ENCODE results near the gene TK2.
"Not testable (repeated sequence)": the region's sequence is repeated elsewhere in the genome, so short reads cannot be mapped to it uniquely, and the experiment has no call there.

TK2 gene

DNA sequence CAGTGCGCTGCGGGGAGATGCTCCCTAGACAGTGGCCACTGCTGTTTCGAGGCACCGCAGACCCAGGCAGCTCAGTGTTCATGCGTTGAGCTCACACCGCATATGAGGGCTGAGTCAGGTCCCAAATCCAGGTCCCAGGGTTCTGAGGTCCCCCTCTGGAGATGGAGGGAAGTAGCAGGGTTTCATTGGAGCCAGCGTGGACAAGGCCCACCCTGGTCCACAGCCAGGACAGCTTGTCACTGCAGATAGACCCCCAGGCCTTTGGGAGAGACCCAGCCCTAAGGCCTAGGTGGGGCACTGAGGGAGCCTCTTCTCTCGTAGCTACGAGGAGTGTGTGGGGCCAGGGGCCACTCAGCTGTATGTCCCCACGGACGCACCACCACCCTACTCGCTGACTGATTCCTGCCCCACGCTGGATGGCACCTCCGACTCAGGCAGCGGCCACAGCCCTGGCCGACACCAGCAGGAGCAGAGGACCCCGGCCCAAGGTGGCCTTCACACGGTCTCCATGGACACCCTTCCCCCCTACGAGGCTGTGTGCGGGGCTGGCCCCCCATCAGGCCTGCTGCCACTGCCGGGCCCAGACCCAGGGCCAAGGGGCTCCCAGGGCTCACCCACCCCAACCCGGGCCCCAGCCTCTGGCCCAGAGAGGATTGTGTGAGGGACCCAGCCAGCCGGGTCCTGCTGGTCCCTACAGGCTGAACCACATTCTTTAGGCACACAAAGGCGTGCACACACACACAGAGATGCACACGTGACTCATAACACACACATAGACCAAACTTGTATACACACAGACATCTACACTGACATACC is 69.4 kb downstream of the TK2 start:
- DNase-seq = no peak

DNA sequence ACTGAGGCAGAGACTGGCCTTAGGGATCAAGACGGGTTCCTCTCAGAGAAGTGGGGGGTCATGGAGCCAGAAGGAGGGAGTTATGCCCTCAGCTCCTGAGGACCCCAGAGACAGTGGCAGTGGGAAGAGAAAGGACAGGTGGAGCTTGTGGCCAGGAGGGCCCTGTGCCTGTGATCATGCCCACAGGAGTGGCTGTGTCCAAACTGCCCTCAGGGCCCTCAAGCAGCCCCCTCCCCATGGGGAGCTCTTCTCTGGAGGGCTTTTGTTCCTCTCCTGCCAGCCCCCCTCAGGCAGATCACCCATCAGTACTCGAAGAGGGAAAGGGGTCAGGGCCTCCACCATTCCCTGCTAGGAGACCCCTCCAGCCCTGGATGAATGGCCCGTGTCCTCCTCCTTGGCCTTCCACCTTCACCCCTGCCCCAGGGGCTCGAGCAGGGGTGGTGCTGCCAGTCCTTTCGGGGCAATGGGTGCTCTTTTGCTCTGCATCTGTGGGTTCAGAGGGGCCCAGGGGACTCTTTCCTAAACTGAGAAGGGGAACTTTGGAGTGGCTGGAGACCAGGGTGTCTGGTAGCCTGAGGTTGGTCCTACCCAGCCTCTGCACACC is 70.2 kb downstream of the TK2 start:
- DNase-seq = no peak

- DNase-seq = peak; percentile 83
These were observed 71.0 kb downstream of the TK2 start for GRCh38 chr16:66478733-66479511.

GRCh38 chr16:66477028-66477515 is 72.8 kb downstream of the TK2 start:
- DNase-seq = no peak

- peak; percentile 29 for DNase-seq
These were observed 73.4 kb downstream of the TK2 start for GRCh38 chr16:66476328-66477027.

GRCh38 chr16:66475232-66475631 is 74.7 kb downstream of the TK2 start:
- DNase-seq = no peak

DNA sequence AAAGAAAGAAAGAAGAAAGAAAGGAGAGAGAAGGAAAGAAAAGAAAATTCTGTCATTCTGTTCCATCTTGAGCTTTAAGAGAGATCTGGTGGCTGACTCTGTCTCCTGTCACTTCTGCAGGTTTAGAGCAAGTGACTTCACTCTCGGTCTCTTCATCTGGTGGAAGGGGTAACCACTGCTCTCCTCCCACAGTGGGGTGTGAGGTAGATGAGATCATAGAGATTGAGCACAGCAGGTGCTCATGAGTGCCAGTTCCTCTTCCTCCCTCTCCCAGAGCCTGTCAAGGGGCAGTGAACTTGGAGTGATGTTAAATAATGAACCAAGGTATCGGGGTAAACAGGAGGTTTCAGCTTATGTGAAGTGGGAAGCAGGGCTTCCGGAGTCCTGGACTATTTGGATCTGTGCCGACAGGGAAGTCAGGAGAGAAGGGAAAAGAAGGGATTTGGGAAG is 75.1 kb downstream of the TK2 start:
- peak; percentile 78 for DNase-seq

DNA sequence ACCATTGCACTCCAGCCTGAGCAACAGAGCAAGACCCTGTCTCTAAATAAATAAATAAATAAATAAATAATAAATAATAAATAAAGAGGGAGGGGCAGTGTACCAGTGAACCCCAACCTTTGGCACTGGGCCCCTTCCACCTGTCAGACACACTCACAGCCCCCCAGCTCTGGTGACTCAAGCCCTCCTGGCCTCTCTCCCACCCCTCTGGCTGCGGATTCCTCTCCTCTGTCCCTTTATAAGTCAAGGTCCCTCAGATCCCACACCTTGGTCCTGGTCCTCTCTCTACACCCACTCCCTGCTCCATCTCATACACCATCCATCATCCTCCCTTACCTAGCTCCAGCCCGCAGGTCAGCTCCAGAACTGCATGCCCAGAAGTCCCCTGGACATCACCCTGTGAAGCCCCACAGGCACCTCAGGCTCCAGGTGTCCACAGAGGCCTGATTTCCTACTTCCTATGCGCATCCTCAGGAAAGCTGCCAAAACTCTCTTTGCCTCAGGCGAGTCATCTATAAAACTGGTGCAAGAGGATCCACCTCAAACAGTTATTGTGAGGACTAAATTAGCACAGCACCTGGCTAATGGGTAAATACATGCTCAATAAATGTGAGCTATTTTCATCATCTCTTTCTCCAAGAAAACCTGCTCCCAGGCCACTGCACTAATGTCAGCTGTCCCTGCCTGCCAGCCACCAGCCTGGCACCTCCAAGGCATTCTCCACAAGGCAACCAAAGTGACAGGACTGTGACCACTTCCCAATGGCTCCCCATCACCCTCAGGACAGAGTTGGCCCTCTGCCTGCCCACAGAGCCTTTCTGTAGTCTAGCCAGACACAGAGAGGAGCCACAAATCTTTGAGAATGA is 76.0 kb downstream of the TK2 start:
- DNase-seq = no peak

- DNase-seq = no peak
These were observed 76.8 kb downstream of the TK2 start for GRCh38 chr16:66473051-66473571.

DNA sequence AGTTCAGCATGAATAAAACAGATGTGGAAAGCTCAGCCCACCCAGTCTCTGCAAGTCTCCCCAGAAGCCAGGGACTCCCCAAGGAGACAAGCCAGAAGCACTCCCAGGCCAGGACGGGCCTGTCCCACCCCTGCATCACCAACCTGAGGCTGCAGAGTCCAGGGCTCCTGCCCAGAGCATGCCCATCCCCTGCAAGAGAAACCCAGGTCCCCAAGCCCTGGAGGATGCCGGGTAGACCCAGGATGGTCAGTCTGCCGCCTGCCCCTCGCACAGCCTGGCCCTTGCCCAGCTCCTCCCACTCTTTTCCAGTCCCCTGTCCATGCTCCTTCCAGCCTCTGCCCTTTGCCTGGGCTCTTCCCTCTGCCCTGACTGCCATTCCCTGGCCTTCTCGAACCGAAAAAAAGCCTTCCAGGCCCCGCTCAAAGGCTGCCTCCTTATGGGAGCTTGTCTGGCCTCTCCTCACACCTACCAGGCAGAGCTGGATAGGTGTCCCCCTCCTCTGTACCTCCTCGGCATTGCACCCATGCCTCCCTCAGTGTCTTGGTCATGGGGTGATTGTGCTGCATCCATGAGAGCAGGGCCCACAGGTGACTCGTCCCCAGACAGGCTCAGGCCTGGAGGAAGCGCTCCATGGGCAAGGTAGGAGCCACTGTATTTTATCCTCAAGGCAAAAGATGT is 78.1 kb downstream of the TK2 start:
- no peak for DNase-seq

- DNase-seq = no peak
These were observed 78.7 kb downstream of the TK2 start for GRCh38 chr16:66471264-66471663.

GRCh38 chr16:66470556-66470955 is 79.4 kb downstream of the TK2 start:
- no peak for DNase-seq

DNA sequence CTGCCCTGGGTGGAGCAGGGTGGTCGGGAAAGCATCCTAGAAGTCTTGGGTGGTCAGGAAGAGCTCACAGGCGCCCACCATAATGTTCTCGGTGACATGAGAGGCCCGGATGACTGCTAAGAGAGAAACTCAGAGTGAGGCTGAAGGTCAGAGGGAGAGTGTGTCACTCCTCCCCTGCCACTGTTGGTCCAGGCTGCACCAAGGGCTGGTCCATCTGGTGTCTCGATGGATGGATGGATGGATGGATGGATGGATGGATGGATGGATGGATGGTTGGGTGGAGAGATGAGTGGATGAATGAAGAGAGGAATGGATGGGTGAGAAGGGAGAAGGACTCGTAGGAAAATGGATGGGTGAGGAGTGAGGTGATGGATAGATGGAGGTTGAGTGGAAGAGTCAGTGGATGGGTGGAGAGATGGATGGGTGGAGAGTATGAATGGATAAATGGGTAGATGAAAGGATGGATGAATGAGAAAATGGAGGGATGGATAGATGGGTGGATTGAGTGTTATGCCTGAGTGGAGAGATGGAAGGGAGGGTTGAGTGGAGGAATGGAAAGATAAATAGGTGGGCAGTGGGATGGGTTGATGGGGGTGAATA is 79.9 kb downstream of the TK2 start:
- no peak for DNase-seq

DNA sequence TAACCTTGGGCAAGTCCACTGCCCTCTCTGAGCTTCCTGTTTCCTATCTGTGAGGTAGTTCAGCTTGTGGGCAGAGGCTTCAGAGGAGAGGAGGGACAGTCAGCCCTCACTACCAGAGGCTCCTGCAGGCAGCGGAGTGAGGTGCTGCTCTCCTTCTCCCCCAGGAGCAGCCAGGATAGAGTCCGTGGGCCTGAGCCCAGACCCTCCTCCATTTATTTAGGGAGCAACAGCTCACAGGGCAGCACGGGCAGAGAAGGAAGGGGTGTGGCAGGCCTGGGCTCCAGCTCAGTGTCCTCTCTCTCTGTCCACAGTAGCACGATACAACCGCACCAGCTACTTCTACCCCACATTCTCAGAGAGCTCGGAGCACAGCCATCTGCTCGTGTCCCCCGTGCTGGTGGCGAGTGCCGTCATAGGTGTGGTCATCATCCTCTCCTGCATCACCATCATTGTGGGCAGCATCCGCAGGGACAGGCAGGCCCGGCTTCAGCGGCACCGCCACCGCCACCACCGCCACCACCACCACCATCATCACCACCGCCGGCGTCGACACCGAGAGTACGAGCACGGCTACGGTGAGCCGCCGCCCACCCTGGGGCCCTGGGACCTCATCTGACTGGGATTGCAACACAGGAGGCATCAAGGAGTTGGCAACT is 80.5 kb downstream of the TK2 start:
- DNase-seq = no peak

DNA sequence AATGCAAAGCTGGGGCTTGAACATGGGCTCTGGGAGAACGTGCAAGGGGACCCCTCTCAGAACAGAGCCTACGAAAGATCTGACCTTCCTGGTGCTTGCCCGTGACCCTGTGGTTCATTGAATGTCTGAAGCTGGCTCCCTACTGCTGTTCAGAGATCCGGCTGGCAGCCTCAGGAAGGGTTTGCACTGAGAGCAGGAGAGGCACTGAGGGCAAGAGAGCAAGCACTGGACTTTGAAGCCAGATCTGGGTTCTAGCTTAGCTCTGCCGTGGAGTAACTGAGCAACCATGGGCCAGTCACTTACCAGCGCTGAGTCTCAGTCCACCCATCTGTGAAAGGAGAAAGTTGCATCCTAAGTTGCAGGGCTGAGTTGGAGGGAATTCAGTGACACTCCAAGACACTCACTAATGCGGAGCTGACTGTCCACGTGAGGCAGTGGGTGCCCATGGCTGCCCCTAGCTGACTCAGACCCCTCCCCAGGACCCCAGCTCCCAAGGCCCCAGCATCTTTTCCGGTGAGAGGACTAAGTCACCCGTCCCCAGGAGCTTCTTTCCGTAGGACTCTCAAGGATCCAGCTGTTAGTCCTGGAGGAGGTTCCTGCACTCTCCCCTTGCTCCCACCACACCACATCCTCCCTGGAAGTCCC is 81.5 kb downstream of the TK2 start:
- DNase-seq = no peak

DNA sequence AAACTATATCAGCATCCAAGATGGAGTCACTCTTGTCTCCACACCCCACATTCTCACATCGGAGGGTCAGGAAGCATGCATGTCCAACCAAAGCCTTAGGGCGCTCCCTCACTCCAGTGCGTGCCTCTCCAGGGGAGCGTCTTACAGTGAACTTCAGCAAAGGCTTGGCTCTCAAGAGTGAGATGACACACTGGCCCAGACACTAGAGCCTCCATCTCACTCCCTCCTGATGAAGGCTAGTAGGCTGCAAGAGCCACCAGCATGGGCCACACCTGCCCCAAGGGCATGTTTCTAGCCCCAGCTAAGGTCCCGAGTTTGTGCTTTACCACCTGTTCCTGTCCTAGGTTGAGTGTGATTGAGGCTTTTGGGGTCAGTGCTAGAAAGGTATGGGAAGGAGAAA is 82.3 kb downstream of the TK2 start:
- no peak for DNase-seq

GRCh38 chr16:66466636-66467035 is 83.3 kb downstream of the TK2 start:
- DNase-seq = not testable (repeated sequence)

DNA sequence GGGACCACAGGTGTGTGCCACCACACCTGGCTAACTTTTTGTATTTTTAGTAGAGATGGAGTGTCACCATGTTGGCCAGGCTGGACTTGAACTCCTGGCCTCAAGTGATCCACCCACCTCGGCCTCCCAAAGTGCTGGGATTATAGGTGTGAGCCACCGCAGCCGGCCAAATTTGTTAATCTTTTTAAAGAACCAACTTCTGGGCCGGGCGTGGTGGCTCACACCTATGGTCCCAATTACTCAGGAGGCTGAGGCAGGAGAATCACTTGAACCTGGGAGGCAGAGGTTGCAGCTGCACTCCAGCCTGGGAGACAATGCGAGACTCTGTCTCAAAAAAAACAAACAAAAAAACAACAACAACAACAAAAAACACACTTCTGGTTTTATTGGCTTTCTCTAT is 84.0 kb downstream of the TK2 start:
- not testable (repeated sequence) for DNase-seq

- no peak for DNase-seq
These were observed 87.0 kb downstream of the TK2 start for GRCh38 chr16:66462912-66463311.

GRCh38 chr16:66460703-66461102 is 89.2 kb downstream of the TK2 start:
- no peak for DNase-seq

All from CD4-positive, alpha-beta T cell treated with Interleukin-4 for 4 hours (primary cell).